Natural killer cell (primary cell): Measurements from ENCODE around the gene TCERG1L. TPM values are rescaled to one million over a fixed set of nuclear protein-coding genes. Genes with fewer than 3 reads are reported as not detected.

Experiments
- ATAC-seq, 3 donors: fragments of 150-1000 bp in 2 of 3; fragments of 200-7000 bp in 1 of 3; cut with Tn5 transposase; 1 replicate in 1 of 3; 2 replicates in 2 of 3; pipeline ENCODE4 v1.10.0; 2021; ENCODE audit warnings: mild to moderate bottlenecking in 2 of 3, moderate library complexity in 2 of 3
- DNase-seq, 2 donors: peaks; one replicate each; pipeline versions ENCODE4 v3.0.0 to v3.0.0-alpha.2; 2013 to 2021; ENCODE audit warnings: mixed read lengths in 1 of 2
- H3K27ac ChIP-seq: one replicate; pipeline ENCODE4 v1.5.1; 2013; ENCODE audit warnings: mild to moderate bottlenecking, low read length
- H3K27me3 ChIP-seq: one replicate; pipeline ENCODE4 v1.6.1; 2013; ENCODE audit warnings: low read length; ENCODE audit not compliant: control insufficient read depth, insufficient read depth
- H3K36me3 ChIP-seq: one replicate; pipeline ENCODE4 v1.6.1; 2013; ENCODE audit warnings: low read length; ENCODE audit not compliant: control insufficient read depth, insufficient read depth
- H3K4me1 ChIP-seq: one replicate; pipeline ENCODE4 v1.6.1; 2013; ENCODE audit warnings: low read length; ENCODE audit not compliant: control insufficient read depth, insufficient read depth
- H3K4me3 ChIP-seq: one replicate; pipeline ENCODE4 v1.5.1; 2013; ENCODE audit warnings: low read length
- H3K9me3 ChIP-seq: one replicate; pipeline ENCODE4 v1.6.1; 2013; ENCODE audit warnings: low read length; ENCODE audit not compliant: control insufficient read depth, insufficient read depth
- H3K27ac Mint-ChIP-seq, 2 donors: one replicate each; pipeline ENCODE4 v1.8.0; 2022; ENCODE audit warnings: mild to moderate bottlenecking in 2 of 2, mixed read lengths in 2 of 2, moderate library complexity in 1 of 2
- H3K27me3 Mint-ChIP-seq, 2 donors: one replicate each; pipeline ENCODE4 v1.8.0; 2022; ENCODE audit warnings: low read depth in 2 of 2, mixed read lengths in 2 of 2
- H3K36me3 Mint-ChIP-seq: one replicate; pipeline ENCODE4 v1.8.0; 2022; ENCODE audit warnings: mixed read lengths
- H3K4me1 Mint-ChIP-seq, 2 donors: one replicate each; pipeline ENCODE4 v1.8.0; 2022; ENCODE audit warnings: mixed read lengths in 2 of 2
- H3K4me3 Mint-ChIP-seq: one replicate; pipeline ENCODE4 v1.8.0; 2022; ENCODE audit warnings: mild to moderate bottlenecking, moderate library complexity, mixed read lengths
- H3K9me3 Mint-ChIP-seq, 2 donors: one replicate each; pipeline ENCODE4 v1.8.0; 2022; ENCODE audit warnings: mixed read lengths in 2 of 2
- WGBS: methylation state at CpG from one replicate; pipeline ENCODE4 v1.1.7; 2013; ENCODE audit warnings: missing lambda C conversion rate; ENCODE audit not compliant: insufficient coverage; 5-methylcytosine and 5-hydroxymethylcytosine counted together
- intact Hi-C: fragments of 100-400 bp; cut with micrococcal nuclease; formaldehyde crosslinking; loops from one replicate; pipeline ENCODE4 v1.14.2; 2022
- total RNA-seq, 4 donors: library from RNA; stranded (reverse); fragments of 120-200 nt in 1 of 4; gene quantifications; one replicate each; pipeline versions ENCODE4 v1.2.3 to v1.2.4, GENCODE V29; 2013 to 2022
- TF ChIP-seq, protein P1 (sequence below): fragments of 200-600 bp; IDR thresholded peaks from one replicate; pipeline ENCODE4 v1.8.0; 2022; ENCODE audit warnings: antibody characterized with exemption

Gene TCERG1L
- total RNA-seq, 3 donors from 2014 or later (not counting 1 experiment from before 2014, with no cell fraction given) = 0.48 TPM; not detected in 2

DNA sequence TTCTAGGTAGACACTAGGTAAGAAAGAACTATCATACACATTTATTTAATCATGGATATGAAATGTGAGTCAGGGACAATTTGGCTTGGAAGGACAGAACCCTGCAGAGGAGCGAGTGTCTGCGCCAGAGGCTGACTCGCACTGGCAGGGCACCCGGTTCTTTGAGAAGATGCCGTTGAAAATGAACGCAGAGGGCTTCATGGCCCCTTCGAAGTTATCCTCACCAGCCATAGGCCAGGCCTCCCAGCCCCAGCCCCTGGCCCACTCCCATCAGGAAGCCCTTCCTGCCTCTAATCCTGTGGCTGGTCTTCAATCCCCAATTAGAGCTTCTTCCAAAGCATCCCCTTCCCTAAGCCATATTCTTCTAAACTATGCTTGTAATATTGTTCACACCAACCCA lies 239.8 kb downstream of the TCERG1L start:
- H3K27ac Mint-ChIP-seq = no peak overlapping the region
- Histone ChIP-seq H3K27ac (no peak overlapping the region), H3K9me3 (no peaks in the 10 kb centered on the region), H3K4me1 (no peaks in the 10 kb centered on the region), H3K4me3 (no peak overlapping the region), H3K36me3 (no peaks in the 10 kb centered on the region), H3K27me3 (no peaks in the 10 kb centered on the region)
- no peaks in the 10 kb centered on the region for H3K9me3 Mint-ChIP-seq
- ATAC-seq (no peak), DNase-seq (no peak)
- WGBS = 95% methylated on average over 7 of the region's 7 CpGs
- H3K4me3 Mint-ChIP-seq = no peak overlapping the region
- no peaks in the 10 kb centered on the region for H3K36me3 Mint-ChIP-seq
- no peaks in the 10 kb centered on the region for H3K4me1 Mint-ChIP-seq
- H3K27me3 Mint-ChIP-seq = no peaks in the 10 kb centered on the region
- intact Hi-C loops = no loop called here
- TF ChIP-seq, protein P1, sequence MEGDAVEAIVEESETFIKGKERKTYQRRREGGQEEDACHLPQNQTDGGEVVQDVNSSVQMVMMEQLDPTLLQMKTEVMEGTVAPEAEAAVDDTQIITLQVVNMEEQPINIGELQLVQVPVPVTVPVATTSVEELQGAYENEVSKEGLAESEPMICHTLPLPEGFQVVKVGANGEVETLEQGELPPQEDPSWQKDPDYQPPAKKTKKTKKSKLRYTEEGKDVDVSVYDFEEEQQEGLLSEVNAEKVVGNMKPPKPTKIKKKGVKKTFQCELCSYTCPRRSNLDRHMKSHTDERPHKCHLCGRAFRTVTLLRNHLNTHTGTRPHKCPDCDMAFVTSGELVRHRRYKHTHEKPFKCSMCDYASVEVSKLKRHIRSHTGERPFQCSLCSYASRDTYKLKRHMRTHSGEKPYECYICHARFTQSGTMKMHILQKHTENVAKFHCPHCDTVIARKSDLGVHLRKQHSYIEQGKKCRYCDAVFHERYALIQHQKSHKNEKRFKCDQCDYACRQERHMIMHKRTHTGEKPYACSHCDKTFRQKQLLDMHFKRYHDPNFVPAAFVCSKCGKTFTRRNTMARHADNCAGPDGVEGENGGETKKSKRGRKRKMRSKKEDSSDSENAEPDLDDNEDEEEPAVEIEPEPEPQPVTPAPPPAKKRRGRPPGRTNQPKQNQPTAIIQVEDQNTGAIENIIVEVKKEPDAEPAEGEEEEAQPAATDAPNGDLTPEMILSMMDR = no peak

DNA sequence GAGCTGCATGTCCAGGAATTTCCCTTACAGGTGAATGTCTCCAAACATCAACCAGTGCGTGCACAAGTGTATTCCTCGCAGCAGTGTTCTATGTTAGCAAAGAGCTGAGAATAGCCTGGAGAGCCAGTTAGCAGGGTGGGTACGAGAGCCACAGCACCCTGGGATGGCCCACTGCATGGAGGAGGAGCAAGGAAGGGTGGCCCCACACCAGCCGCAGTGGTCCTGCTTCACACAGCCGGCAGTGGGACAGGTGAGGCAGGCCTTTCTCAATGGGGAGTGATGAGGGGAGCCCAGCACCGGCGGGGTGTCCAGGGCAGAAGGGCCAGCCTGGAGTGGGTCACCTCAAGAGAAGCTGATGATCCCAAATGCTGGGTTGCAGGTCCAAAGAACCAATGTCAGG lies 240.7 kb downstream of the TCERG1L start:
- H3K4me3 Mint-ChIP-seq = no peak overlapping the region
- no peak for DNase-seq
- H3K4me1 ChIP-seq = no peaks in the 10 kb centered on the region
- no peak overlapping the region for H3K27ac ChIP-seq
- H3K36me3 Mint-ChIP-seq = no peaks in the 10 kb centered on the region
- 86% methylated on average over 7 of the region's 7 CpGs for WGBS
- intact Hi-C loops = no loop called here
- no peak for ATAC-seq
- no peaks in the 10 kb centered on the region for H3K27me3 ChIP-seq
- no peak overlapping the region for H3K27ac Mint-ChIP-seq
- H3K9me3 ChIP-seq = no peaks in the 10 kb centered on the region
- H3K4me3 ChIP-seq = no peak overlapping the region
- H3K9me3 Mint-ChIP-seq = no peaks in the 10 kb centered on the region
- H3K36me3 ChIP-seq = no peaks in the 10 kb centered on the region
- TF ChIP-seq, protein P1 = no peak
- no peaks in the 10 kb centered on the region for H3K4me1 Mint-ChIP-seq
- no peaks in the 10 kb centered on the region for H3K27me3 Mint-ChIP-seq

DNA sequence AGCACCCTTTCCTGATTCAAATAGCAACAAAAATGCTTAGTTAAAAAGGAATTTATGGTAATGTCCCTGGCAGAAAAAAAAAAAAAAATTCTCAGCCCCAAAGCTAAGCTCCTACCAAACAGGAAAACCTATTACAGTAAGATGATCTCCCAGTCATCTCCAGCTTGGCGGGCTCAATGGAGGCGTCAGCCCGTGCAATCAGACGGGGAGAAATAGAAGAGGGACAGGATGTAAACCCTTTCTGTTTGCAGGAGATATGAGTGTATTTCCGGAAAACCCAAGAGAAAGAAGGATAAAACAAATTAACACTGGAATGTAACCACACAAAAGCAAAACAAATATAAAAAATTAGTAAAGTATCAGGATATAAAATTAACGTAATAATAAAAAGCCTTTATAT lies 242.8 kb downstream of the TCERG1L start:
- TF ChIP-seq, protein P1 = no peak
- H3K4me3 ChIP-seq = no peak overlapping the region
- Mint-ChIP-seq H3K27ac (no peak overlapping the region), H3K36me3 (no peaks in the 10 kb centered on the region), H3K4me3 (no peak overlapping the region), H3K27me3 (peaks cover 0 to 4% of the 10 kb centered on the region in 2 donors), H3K4me1 (no peaks in the 10 kb centered on the region), H3K9me3 (no peaks in the 10 kb centered on the region)
- intact Hi-C loops = no loop called here
- H3K4me1 ChIP-seq = no peaks in the 10 kb centered on the region
- no peak for DNase-seq
- H3K9me3 ChIP-seq = no peaks in the 10 kb centered on the region
- no peaks in the 10 kb centered on the region for H3K27me3 ChIP-seq
- no peaks in the 10 kb centered on the region for H3K36me3 ChIP-seq
- no peak overlapping the region for H3K27ac ChIP-seq
- 7% methylated on average over 4 of the region's 6 CpGs for WGBS
- ATAC-seq = no peak

- DNase-seq = no peak
- TF ChIP-seq, protein P1 = no peak
- intact Hi-C loops = no loop called here
- no peak overlapping the region for H3K27ac Mint-ChIP-seq
- H3K36me3 ChIP-seq = no peaks in the 10 kb centered on the region
- ATAC-seq = no peak
- H3K9me3 Mint-ChIP-seq = no peaks in the 10 kb centered on the region
- H3K27me3 ChIP-seq = no peaks in the 10 kb centered on the region
- no peak overlapping the region for H3K4me3 Mint-ChIP-seq
- 92% methylated on average over 16 of the region's 16 CpGs for WGBS
- H3K4me1 ChIP-seq = no peaks in the 10 kb centered on the region
- no peak overlapping the region for H3K4me3 ChIP-seq
- H3K27ac ChIP-seq = no peak overlapping the region
- H3K36me3 Mint-ChIP-seq = no peaks in the 10 kb centered on the region
- no peaks in the 10 kb centered on the region for H3K9me3 ChIP-seq
- peaks cover 0 to 4% of the 10 kb centered on the region in 2 donors for H3K27me3 Mint-ChIP-seq
- no peaks in the 10 kb centered on the region for H3K4me1 Mint-ChIP-seq
Observed at GRCh38 chr10:131068311-131068710, 243.2 kb downstream of the TCERG1L start.
